ENCODE measurements around the gene COL23A1. TPM values are rescaled to one million over a fixed set of nuclear protein-coding genes. Genes with fewer than 3 reads are reported as not detected.

The COL23A1 gene
- polyA plus RNA-seq, 1 donor from 2014 or later: 0.18 TPM

DNA sequence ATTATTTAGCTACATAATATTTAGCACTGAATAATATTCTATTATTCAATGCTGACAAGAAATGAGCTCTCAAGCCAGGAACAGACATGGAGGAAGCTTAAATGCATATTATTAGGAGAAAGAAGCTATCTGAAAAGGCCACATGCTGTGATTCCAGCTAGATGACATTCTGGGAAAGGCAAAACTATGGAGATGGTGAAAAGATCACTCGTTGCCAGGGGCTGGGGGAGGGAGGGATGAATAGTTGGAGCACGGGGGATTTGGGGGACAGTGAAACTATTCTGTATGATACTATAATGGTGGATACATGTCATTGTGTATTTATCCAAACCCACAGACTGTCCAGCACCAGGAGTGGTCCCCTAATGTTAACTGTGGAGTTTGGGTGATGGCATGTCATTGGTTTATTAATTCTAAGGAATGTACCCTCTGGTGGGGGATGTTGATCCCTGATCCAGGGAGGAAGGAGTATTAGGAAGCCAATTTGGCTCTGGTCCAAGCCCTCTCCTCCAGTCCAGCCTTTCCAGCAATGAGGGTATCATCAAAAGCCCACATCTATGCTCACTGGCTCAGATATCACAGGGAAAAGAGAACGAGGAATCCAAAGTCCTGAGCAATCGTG, 162.5 kb downstream of the COL23A1 start:
- Mint-ChIP-seq H3K4me3 (no peak overlapping the region), H3K4me1 (no peaks in the 10 kb centered on the region), H3K27ac (no peak overlapping the region), H3K9me3 (peaks cover 0 to 6% (median 2%) of the 10 kb centered on the region in 3 donors), H3K36me3 (no peaks in the 10 kb centered on the region), H3K27me3 (peaks cover 5% of the 10 kb centered on the region)

GRCh38 chr5:178426326-178427130, 163.7 kb downstream of the COL23A1 start:
- H3K36me3 Mint-ChIP-seq: no peaks in the 10 kb centered on the region
- H3K4me3 Mint-ChIP-seq: no peak overlapping the region
- H3K27me3 Mint-ChIP-seq: peaks cover 5% of the 10 kb centered on the region
- peak overlapping the region in 1 of 3 donors; percentile 23 for H3K27ac Mint-ChIP-seq
- peaks cover 0 to 4% (median 2%) of the 10 kb centered on the region in 3 donors for H3K9me3 Mint-ChIP-seq
- no peaks in the 10 kb centered on the region for H3K4me1 Mint-ChIP-seq

GRCh38 chr5:178425621-178426068, 164.5 kb downstream of the COL23A1 start:
- Mint-ChIP-seq H3K4me1 (no peaks in the 10 kb centered on the region), H3K27ac (no peak overlapping the region), H3K27me3 (peaks cover under 1% of the 10 kb centered on the region), H3K36me3 (no peaks in the 10 kb centered on the region), H3K4me3 (no peak overlapping the region), H3K9me3 (peaks cover 0 to 2% (median 0%) of the 10 kb centered on the region in 3 donors)

GRCh38 chr5:178424810-178425177, 165.4 kb downstream of the COL23A1 start:
- Mint-ChIP-seq H3K27me3 (no peaks in the 10 kb centered on the region), H3K9me3 (peaks cover 0 to 2% (median 0%) of the 10 kb centered on the region in 3 donors), H3K4me3 (no peak overlapping the region), H3K36me3 (no peaks in the 10 kb centered on the region), H3K27ac (no peak overlapping the region), H3K4me1 (no peaks in the 10 kb centered on the region)

- H3K27ac Mint-ChIP-seq: no peak overlapping the region
- peaks cover 0 to 2% (median 0%) of the 10 kb centered on the region in 3 donors for H3K9me3 Mint-ChIP-seq
- H3K4me1 Mint-ChIP-seq: no peaks in the 10 kb centered on the region
- H3K4me3 Mint-ChIP-seq: no peak overlapping the region
- no peaks in the 10 kb centered on the region for H3K27me3 Mint-ChIP-seq
- no peaks in the 10 kb centered on the region for H3K36me3 Mint-ChIP-seq
These were observed 166.0 kb downstream of the COL23A1 start for GRCh38 chr5:178423901-178424809.

DNA sequence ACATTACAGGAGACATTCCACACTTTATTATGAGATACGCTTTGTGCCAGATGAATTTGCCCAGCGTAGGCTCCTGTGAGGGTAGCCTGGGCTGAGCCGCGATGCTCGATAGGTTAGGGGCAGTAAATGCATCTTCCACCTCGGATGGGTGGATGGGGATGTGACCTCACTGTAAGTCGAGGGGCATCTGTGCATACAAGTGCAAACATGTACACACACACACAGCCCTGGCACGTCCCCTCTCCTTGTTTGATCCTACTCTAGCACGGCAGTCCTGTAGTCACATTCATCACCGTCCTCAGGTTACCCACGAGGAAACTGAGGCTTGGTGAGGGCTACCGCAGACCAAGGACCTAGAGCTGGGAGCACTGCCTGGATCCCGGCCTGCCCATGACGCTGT, 166.8 kb downstream of the COL23A1 start:
- H3K9me3 Mint-ChIP-seq: peaks cover 0 to 2% (median 0%) of the 10 kb centered on the region in 3 donors
- no peaks in the 10 kb centered on the region for H3K4me1 Mint-ChIP-seq
- H3K27ac Mint-ChIP-seq: no peak overlapping the region
- no peak overlapping the region for H3K4me3 Mint-ChIP-seq
- no peaks in the 10 kb centered on the region for H3K27me3 Mint-ChIP-seq
- H3K36me3 Mint-ChIP-seq: no peaks in the 10 kb centered on the region

- Mint-ChIP-seq H3K36me3 (no peaks in the 10 kb centered on the region), H3K27me3 (no peaks in the 10 kb centered on the region), H3K27ac (no peak overlapping the region), H3K9me3 (peaks cover 0 to 2% (median 0%) of the 10 kb centered on the region in 3 donors), H3K4me1 (no peaks in the 10 kb centered on the region), H3K4me3 (no peak overlapping the region)
These were observed 167.8 kb downstream of the COL23A1 start for GRCh38 chr5:178422400-178422775.

- H3K4me1 Mint-ChIP-seq: no peaks in the 10 kb centered on the region
- H3K27ac Mint-ChIP-seq: no peak overlapping the region
- H3K27me3 Mint-ChIP-seq: no peaks in the 10 kb centered on the region
- no peak overlapping the region for H3K4me3 Mint-ChIP-seq
- peaks cover 0 to 2% (median 0%) of the 10 kb centered on the region in 3 donors for H3K9me3 Mint-ChIP-seq
- H3K36me3 Mint-ChIP-seq: no peaks in the 10 kb centered on the region
These were observed 168.3 kb downstream of the COL23A1 start for GRCh38 chr5:178421699-178422399.

DNA sequence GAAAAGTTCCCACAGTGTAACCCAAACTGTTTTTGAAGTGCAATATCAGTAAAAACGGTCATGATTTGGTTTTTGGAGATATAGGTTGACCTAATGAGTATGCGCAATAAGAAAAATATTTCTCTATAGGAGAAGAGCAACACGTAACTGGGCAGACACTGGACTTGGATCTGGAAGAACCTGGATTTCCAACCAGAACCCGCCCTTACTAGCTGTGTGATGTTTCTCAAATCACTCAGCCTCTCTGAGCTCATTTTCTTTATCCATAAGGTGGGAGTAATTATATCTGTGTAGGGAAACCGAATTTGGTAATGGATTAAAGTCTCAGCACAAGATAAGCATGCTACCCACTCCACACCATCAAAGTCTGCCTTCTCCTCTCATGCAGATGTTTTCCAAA, 169.1 kb downstream of the COL23A1 start:
- Mint-ChIP-seq H3K9me3 (peaks cover 0 to under 1% (median 0%) of the 10 kb centered on the region in 3 donors), H3K4me1 (no peaks in the 10 kb centered on the region), H3K27me3 (no peaks in the 10 kb centered on the region), H3K27ac (no peak overlapping the region), H3K36me3 (no peaks in the 10 kb centered on the region), H3K4me3 (no peak overlapping the region)

DNA sequence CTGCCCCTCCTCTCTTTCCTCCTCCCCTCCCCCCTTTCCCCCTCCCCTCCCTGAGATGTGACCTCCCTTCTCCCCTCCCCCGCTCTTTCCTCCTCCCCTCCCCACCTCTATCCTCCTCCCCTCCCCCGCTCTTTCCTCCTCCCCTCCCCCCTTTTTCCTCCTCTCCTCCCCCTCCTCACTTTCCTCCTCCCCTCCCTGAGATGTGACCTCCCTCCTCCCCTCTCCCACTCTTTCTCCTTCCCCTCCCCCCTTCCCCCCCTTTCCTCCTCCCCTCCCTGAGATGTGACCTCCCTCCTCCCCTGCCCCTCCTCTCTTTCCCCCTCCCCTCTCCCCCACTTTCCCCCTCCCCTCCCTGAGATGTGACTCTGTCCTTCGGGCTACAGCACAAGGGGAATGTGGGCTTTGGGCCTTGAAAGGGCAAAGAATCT, 169.8 kb downstream of the COL23A1 start:
- Mint-ChIP-seq H3K27ac (no peak overlapping the region), H3K9me3 (no peaks in the 10 kb centered on the region), H3K27me3 (peaks cover 1% of the 10 kb centered on the region), H3K4me1 (no peaks in the 10 kb centered on the region), H3K36me3 (no peaks in the 10 kb centered on the region), H3K4me3 (no peak overlapping the region)

GRCh38 chr5:178419651-178420050, 170.5 kb downstream of the COL23A1 start:
- H3K27ac Mint-ChIP-seq: no peak overlapping the region
- peaks cover 1% of the 10 kb centered on the region for H3K27me3 Mint-ChIP-seq
- H3K4me3 Mint-ChIP-seq: no peak overlapping the region
- no peaks in the 10 kb centered on the region for H3K4me1 Mint-ChIP-seq
- no peaks in the 10 kb centered on the region for H3K9me3 Mint-ChIP-seq
- H3K36me3 Mint-ChIP-seq: no peaks in the 10 kb centered on the region

DNA sequence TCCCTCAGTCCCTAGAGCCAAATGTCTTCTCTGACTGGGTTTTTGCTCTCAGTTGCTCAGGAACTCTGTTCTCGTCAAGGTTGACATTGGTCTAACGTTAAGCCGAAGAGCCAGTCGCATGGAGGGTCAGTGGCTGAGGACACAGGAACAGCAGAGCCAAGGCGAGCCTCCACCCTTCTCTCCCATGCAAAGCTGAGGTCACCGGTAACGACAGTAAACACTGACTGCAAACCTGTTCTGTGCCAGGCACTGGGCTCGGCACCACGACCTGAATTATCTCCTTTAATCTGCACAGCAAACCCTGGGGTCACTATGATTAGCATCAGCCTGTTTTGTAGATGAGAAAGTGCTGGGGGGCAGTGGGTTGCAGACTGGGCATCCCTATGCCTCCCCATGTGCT, 171.0 kb downstream of the COL23A1 start:
- peaks cover 1% of the 10 kb centered on the region for H3K27me3 Mint-ChIP-seq
- no peaks in the 10 kb centered on the region for H3K9me3 Mint-ChIP-seq
- H3K27ac Mint-ChIP-seq: no peak overlapping the region
- H3K4me1 Mint-ChIP-seq: no peaks in the 10 kb centered on the region
- no peak overlapping the region for H3K4me3 Mint-ChIP-seq
- H3K36me3 Mint-ChIP-seq: no peaks in the 10 kb centered on the region

DNA sequence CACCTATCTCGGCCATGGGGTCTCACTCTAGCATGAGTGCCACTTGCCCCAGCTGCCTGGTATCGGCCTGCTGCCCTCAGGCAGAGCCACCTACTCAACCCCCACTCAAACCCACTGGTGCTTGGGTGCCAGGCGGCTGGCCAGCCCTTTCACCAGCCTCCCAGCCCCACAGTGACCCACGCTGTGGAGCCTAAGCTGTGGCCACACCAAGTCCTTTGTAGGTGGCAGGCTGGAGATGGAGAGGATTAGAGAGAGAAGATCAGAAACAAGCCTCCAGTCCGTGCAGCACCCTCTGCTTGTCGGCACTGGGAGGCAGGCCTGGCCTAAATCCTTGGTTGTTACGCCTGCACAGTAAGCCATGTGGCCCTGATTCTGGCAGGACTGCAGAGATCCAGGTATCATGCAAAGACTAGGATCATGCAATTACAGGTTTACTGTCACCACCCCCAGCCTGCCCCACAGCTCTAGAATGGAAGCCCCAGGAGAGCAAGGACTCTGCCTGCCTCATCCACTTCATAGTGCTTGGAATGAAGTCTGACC, 171.7 kb downstream of the COL23A1 start:
- H3K36me3 Mint-ChIP-seq: no peaks in the 10 kb centered on the region
- no peak overlapping the region for H3K27ac Mint-ChIP-seq
- no peak overlapping the region for H3K4me3 Mint-ChIP-seq
- no peaks in the 10 kb centered on the region for H3K4me1 Mint-ChIP-seq
- H3K27me3 Mint-ChIP-seq: peaks cover 1% of the 10 kb centered on the region
- H3K9me3 Mint-ChIP-seq: no peaks in the 10 kb centered on the region

DNA sequence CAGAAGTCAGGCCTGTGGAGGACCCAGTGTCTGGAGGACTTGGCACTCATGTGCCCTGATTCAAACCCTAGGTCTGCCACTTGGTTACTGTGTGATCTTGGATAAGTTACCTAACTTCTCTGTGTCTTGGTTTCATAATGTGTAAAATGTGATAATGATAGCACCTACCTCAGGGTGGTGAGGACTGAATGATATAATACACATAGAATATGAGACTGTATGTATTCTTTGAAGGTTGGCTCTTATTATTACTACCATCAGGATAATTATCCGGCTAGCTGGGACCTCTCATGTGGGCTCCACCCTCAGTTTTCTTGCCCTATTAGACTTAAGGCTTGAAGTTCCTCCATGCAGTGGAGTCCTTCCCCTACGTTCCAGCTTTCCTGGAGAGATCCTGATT, 172.2 kb downstream of the COL23A1 start:
- Mint-ChIP-seq H3K4me3 (no peak overlapping the region), H3K36me3 (no peaks in the 10 kb centered on the region), H3K4me1 (no peaks in the 10 kb centered on the region), H3K27me3 (peaks cover 1% of the 10 kb centered on the region), H3K27ac (no peak overlapping the region), H3K9me3 (no peaks in the 10 kb centered on the region)

All from IgD-negative memory B cell (primary cell).